ENCODE data around the gene AOPEP. TPM values are rescaled to one million over a fixed set of nuclear protein-coding genes. Genes with fewer than 3 reads are reported as not detected.

Gene AOPEP
- 83.4 and 136 TPM in 2 replicates for total RNA-seq

DNA sequence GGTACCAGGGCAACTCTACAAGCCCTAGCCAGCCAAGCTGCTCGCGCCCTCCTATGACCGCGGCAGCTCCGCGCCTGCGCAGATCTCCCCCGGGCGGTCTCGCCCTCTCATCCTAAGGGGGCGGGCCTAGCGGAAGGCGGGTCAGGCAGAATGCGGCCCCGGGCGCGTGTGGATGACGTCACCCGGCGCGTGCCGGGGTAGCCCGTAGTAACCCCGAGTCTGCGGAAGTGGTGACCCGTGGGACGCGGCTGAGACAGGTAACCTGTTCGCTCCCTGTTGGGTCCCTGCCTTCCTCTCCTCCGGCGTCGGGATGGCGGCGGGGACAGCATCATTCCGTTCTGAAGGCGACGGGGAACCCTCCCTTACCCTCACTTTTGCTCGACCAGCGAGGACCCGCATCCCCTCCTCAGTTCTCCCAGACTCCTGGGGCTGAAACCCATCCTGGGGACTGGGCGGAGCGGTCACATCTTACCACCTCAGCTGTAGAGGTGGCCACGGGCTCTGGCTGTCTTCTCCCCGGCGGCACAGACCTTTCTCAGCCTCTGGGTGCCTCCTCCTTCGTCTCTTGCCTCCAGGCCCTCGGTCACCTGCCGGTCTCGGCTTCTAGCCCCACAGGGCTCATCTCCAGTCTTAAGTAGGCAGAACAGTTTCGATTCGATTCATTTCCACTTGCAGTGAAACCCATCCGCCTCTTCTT is at the start of gene AOPEP:
Gene AOPEP (plus strand): TSS at position 205 of the 697 bp plus-strand sequence. CDS start 33,085 bp downstream, outside the sequence.

Other genes starting within 250 kb of the AOPEP start
- under 0.01 TPM in 1 of 2 replicates, not detected in the other for gene PCAT7, start 171.6 kb upstream of the AOPEP start, total RNA-seq
- not detected in 2 replicates for gene FBP2, start 132.9 kb upstream of the AOPEP start, total RNA-seq
- not detected in 2 replicates for gene FBP1, start 87.2 kb upstream of the AOPEP start, total RNA-seq

Data from tracheal epithelial cell (primary cell).